B cell (primary cell): Measurements from ENCODE around the gene TBC1D22A. TPM values are rescaled to one million over a fixed set of nuclear protein-coding genes. Genes with fewer than 3 reads are reported as not detected.

Source experiments
- ATAC-seq: fragments of 200-7000 bp; cut with Tn5 transposase; one replicate; pipeline ENCODE4 v1.10.0; 2021; ENCODE audit warnings: low read depth, mild to moderate bottlenecking, moderate number of reproducible peaks, moderate library complexity
- CTCF ChIA-PET: fragments of 350-600 bp; sonication (Branson Sonifier 250); formaldehyde crosslinking; loops from one replicate; lab custom pipeline; 2021; ENCODE audit warnings: antibody characterized with exemption, inconsistent platforms; lab: Charles Lee
- POLR2A ChIA-PET: fragments of 350-600 bp; sonication (Branson Sonifier 250); formaldehyde crosslinking; loops from one replicate; lab custom pipeline; 2021; ENCODE audit warnings: antibody characterized with exemption; lab: Charles Lee
- DNase-seq: peaks from one replicate; pipeline ENCODE4 v3.0.0; 2013
- H2AFZ ChIP-seq: 2 replicates; pipeline ENCODE4 v1.6.1; 2012; ENCODE audit warnings: mild to moderate bottlenecking, low read depth, low read length; ENCODE audit not compliant: insufficient read depth, poor library complexity, severe bottlenecking
- H3K27ac ChIP-seq, 2 donors: 1 replicate in 1 of 2; 2 replicates in 1 of 2; pipeline ENCODE4 v1.5.1; 2012 to 2013; ENCODE audit warnings: low read length in 2 of 2, mild to moderate bottlenecking in 2 of 2, moderate library complexity in 1 of 2
- H3K27me3 ChIP-seq, 4 experiments: fragments of 200-600 bp in 1 of 4; sonication (generic) in 1 of 4; replicated peaks in 1 of 4; 1 replicate in 2 of 4; 2 replicates in 2 of 4; pipeline versions ENCODE4 v1.6.1 to v1.7.0; 2013 to 2016; ENCODE audit warnings: low read length in 3 of 4, mild to moderate bottlenecking in 2 of 4, mixed read lengths in 1 of 4, moderate library complexity in 1 of 4; ENCODE audit not compliant: insufficient read depth in 4 of 4, control insufficient read depth in 3 of 4; ENCODE audit errors: control extremely low read depth in 1 of 4
- H3K36me3 ChIP-seq, 2 experiments: replicated peaks in 1 of 2; 1 replicate in 1 of 2; 2 replicates in 1 of 2; pipeline versions ENCODE4 v1.6.1 to v1.7.1; 2013; ENCODE audit warnings: low read length in 1 of 2; ENCODE audit not compliant: insufficient read depth in 2 of 2, control insufficient read depth in 1 of 2; ENCODE audit errors: control extremely low read depth in 1 of 2, extremely low read depth in 1 of 2
- H3K4me1 ChIP-seq, 2 donors: fragments of 200-600 bp in 1 of 2; sonication (generic) in 1 of 2; 1 replicate in 1 of 2; 2 replicates in 1 of 2; pipeline versions ENCODE4 v1.5.1 to v1.6.1; 2013 to 2017; ENCODE audit warnings: low read length in 2 of 2; ENCODE audit not compliant: control insufficient read depth in 2 of 2, insufficient read depth in 2 of 2
- H3K4me2 ChIP-seq: replicated peaks from 2 replicates; pipeline ENCODE3; 2012; ENCODE audit warnings: mild to moderate bottlenecking, low read depth, low read length; ENCODE audit not compliant: poor library complexity, severe bottlenecking
- H3K4me3 ChIP-seq, 5 experiments: fragments of 200-600 bp in 1 of 5; sonication (generic) in 1 of 5; 1 replicate in 3 of 5; 2 replicates in 2 of 5; pipeline versions ENCODE4 v1.5.1 to v1.7.0; 2011 to 2016; ENCODE audit warnings: low read length in 4 of 5, mild to moderate bottlenecking in 4 of 5, low read depth in 2 of 5, control low read depth in 1 of 5, moderate library complexity in 1 of 5; ENCODE audit not compliant: insufficient read depth in 1 of 5; ENCODE audit errors: control extremely low read depth in 1 of 5, extremely low read depth in 1 of 5
- H3K79me2 ChIP-seq: fragments of 200-600 bp; sonication (generic); one replicate; pipeline ENCODE4 v1.6.0; 2016; ENCODE audit warnings: low read length; ENCODE audit not compliant: control insufficient read depth, insufficient read depth
- H3K9ac ChIP-seq: fragments of 200-600 bp; sonication (generic); 2 replicates; pipeline ENCODE4 v1.6.1; 2017; ENCODE audit warnings: mild to moderate bottlenecking, low read length, moderate library complexity
- H3K9me3 ChIP-seq, 3 donors: one replicate each; pipeline versions ENCODE4 v1.6.1 to v1.7.1; 2013; ENCODE audit warnings: low read length in 2 of 3; ENCODE audit not compliant: control insufficient read depth in 2 of 3, insufficient read depth in 1 of 3; ENCODE audit errors: control extremely low read depth in 1 of 3
- H4K20me1 ChIP-seq: 2 replicates; pipeline ENCODE4 v1.6.0; 2012; ENCODE audit warnings: mild to moderate bottlenecking, low read length; ENCODE audit not compliant: insufficient read depth, control insufficient read depth, poor library complexity, severe bottlenecking
- H3K27ac Mint-ChIP-seq: one replicate; pipeline ENCODE4 v1.8.0; 2021; ENCODE audit warnings: mixed read lengths
- H3K27me3 Mint-ChIP-seq: one replicate; pipeline ENCODE4 v1.8.0; 2021; ENCODE audit warnings: mixed read lengths
- H3K4me1 Mint-ChIP-seq: one replicate; pipeline ENCODE4 v1.8.0; 2021; ENCODE audit warnings: mixed read lengths
- H3K4me3 Mint-ChIP-seq: one replicate; pipeline ENCODE4 v1.8.0; 2021; ENCODE audit warnings: mixed read lengths
- H3K9me3 Mint-ChIP-seq: one replicate; pipeline ENCODE4 v1.8.0; 2022; ENCODE audit warnings: mixed read lengths; ENCODE audit not compliant: insufficient read depth
- CTCF ChIP-seq: fragments of 200-600 bp; IDR thresholded peaks from one replicate; pipeline ENCODE4 v1.8.0; 2022; ENCODE audit warnings: antibody characterized with exemption, mild to moderate bottlenecking
- EZH2 ChIP-seq: IDR thresholded peaks from 2 replicates; pipeline ENCODE4 v1.6.1; 2012; ENCODE audit warnings: borderline replicate concordance, low read depth, mild to moderate bottlenecking, moderate library complexity, low read length; ENCODE audit not compliant: insufficient read depth, poor library complexity, severe bottlenecking
- whole genome bisulfite sequencing: methylation state at CpG from one replicate; pipeline ENCODE4 v1.1.5; 2013; ENCODE audit warnings: missing lambda C conversion rate; ENCODE audit not compliant: insufficient coverage; 5-methylcytosine and 5-hydroxymethylcytosine counted together
- intact Hi-C: fragments of 100-400 bp; cut with micrococcal nuclease; formaldehyde crosslinking; loops from one replicate; pipeline ENCODE4 v1.10.0; 2022
- polyA plus RNA-seq: library from polyadenylated mRNA; depleted of rRNA; stranded (reverse); fragments of >200 nt; gene quantifications from 2 replicates; pipeline ENCODE4 v1.2.3, GENCODE V29; 2012
- total RNA-seq, 2 donors: library from RNA; stranded (reverse); fragments of 120-200 nt in 1 of 2; gene quantifications; 1 replicate in 1 of 2; 2 replicates in 1 of 2; pipeline versions ENCODE4 v1.2.3 to v1.2.4, GENCODE V29; 2013 to 2022

The TBC1D22A gene
- total and polyA plus RNA-seq, 2 donors (not counting 1 experiment from before 2014, with no cell fraction given): 73.8 to 128 TPM

DNA sequence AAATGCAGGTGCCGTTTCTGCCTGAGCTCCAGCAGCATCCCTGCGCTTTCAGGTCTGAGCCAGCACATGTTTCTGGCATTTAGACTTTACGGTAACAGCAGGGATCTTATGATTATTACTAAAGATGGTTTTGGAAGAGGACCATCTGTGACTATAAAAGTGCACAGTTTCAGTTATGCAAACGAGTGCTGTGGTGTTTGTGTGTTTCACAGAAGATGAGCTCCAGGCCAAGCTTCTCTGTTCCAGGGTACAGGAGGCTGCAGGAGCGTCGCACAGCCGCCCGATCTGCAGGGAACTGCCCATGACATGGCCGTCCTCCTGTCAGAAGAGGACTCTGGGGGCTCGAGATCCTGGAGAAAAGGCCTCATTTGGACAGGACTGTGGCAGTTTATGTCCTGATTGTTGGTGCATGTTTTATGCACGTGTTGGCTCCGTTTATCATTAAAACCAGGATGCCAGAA is 297.3 kb downstream of the TBC1D22A start:
- H3K27ac Mint-ChIP-seq: peak overlapping the region; percentile 52
- 62% methylated on average over 12 of the region's 12 CpGs for WGBS

DNA sequence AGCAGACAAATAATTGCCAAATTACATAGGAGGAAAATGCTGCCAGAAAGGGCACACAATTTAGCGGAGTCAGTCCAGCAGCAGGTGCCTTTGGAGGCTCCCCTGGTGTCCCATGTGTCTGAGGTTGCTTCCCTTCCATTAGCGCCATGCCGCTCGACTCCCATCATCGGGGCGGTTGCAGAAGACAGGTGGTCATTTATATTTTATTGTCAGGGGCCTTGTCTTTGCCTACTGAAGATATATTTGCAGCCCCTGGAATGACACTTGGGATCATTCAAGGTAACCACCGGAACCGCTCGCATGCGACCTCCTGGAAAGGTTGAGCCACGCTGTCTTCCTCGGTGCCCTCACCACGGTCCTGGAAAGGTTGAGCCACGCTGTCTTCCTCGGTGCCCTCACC is 298.3 kb downstream of the TBC1D22A start:
- ATAC-seq (no peak), DNase-seq (no peak)
- no peak overlapping the region for H3K4me3 ChIP-seq
- H4K20me1 ChIP-seq: peaks cover 87% of the 10 kb centered on the region
- H3K27me3 Mint-ChIP-seq: no peaks in the 10 kb centered on the region
- H3K9me3 Mint-ChIP-seq: no peaks in the 10 kb centered on the region
- intact Hi-C loops: no loop called here
- no peak overlapping the region for H3K4me3 Mint-ChIP-seq
- POLR2A ChIA-PET: interaction anchor here (0.7 kb wide), 1 partner anchor 828 kb away, joined by 8 read pairs; no protein-coding TSS in a partner anchor
- H3K4me1 Mint-ChIP-seq: peaks cover 27% of the 10 kb centered on the region
- H3K27me3 ChIP-seq: no peaks in the 10 kb centered on the region
- no peak for TF ChIP-seq EZH2
- no peak for TF ChIP-seq CTCF
- no peaks in the 10 kb centered on the region for H3K9me3 ChIP-seq
- WGBS: 99% methylated on average over 15 of the region's 15 CpGs
- H3K4me1 ChIP-seq: peaks cover 0 to 9% of the 10 kb centered on the region in 2 donors
- H3K36me3 ChIP-seq: peaks cover 0 to 68% of the 10 kb centered on the region in 2 experiments
- CTCF ChIA-PET: no interaction called here
- H3K79me2 ChIP-seq: peaks cover 59% of the 10 kb centered on the region
- no peak overlapping the region for H3K27ac ChIP-seq
- no peak overlapping the region for H3K4me2 ChIP-seq
- no peak overlapping the region for H3K9ac ChIP-seq
- no peak overlapping the region for H2AFZ ChIP-seq
- H3K27ac Mint-ChIP-seq: no peak overlapping the region

More for the DNA sequence above, 297.3 kb downstream of the TBC1D22A start:
- H3K36me3 ChIP-seq: peaks cover 0 to 67% of the 10 kb centered on the region in 2 experiments
- TF ChIP-seq CTCF (no peak), EZH2 (no peak)
- no peak overlapping the region for H3K9ac ChIP-seq
- POLR2A ChIA-PET: no interaction called here
- peak overlapping the region; percentile 24 for H3K4me3 Mint-ChIP-seq
- DNase-seq: no peak
- H2AFZ ChIP-seq: no peak overlapping the region
- H3K4me1 ChIP-seq: peaks cover 0 to 9% of the 10 kb centered on the region in 2 donors
- H3K9me3 Mint-ChIP-seq: no peaks in the 10 kb centered on the region
- H4K20me1 ChIP-seq: peaks cover 89% of the 10 kb centered on the region
- no peaks in the 10 kb centered on the region for H3K27me3 Mint-ChIP-seq
- no peaks in the 10 kb centered on the region for H3K9me3 ChIP-seq
- no peak overlapping the region for H3K27ac ChIP-seq
- no peak overlapping the region for H3K4me2 ChIP-seq
- peaks cover 30% of the 10 kb centered on the region for H3K4me1 Mint-ChIP-seq
- peaks cover 62% of the 10 kb centered on the region for H3K79me2 ChIP-seq
- intact Hi-C loops: no loop called here
- H3K4me3 ChIP-seq: no peak overlapping the region
- H3K27me3 ChIP-seq: no peaks in the 10 kb centered on the region
- ATAC-seq: peak; percentile 10
- CTCF ChIA-PET: no interaction called here
